KMS-11 (cell line): ENCODE measurements around the gene KCNA5.

Source experiments
- H2AFZ ChIP-seq: fragments of 200-600 bp; sonication (generic); 2 replicates; pipeline ENCODE4 v1.6.1; 2016; ENCODE audit warnings: antibody characterized with exemption, mixed run types, low read depth
- H3K27ac ChIP-seq: fragments of 200-600 bp; sonication (generic); 2 replicates; pipeline ENCODE4 v1.6.1; 2016; ENCODE audit warnings: mild to moderate bottlenecking, mixed run types
- H3K27me3 ChIP-seq: fragments of 200-600 bp; sonication (generic); 2 replicates; pipeline ENCODE4 v1.6.1; 2017; ENCODE audit warnings: mild to moderate bottlenecking, low read depth, mixed run types, moderate library complexity; ENCODE audit not compliant: insufficient read depth
- H3K36me3 ChIP-seq: fragments of 200-600 bp; sonication (generic); 2 replicates; pipeline ENCODE4 v1.6.1; 2017; ENCODE audit warnings: mild to moderate bottlenecking, mixed run types; ENCODE audit not compliant: insufficient read depth
- H3K4me1 ChIP-seq: fragments of 200-600 bp; sonication (generic); 2 replicates; pipeline ENCODE4 v1.6.1; 2016; ENCODE audit warnings: mild to moderate bottlenecking, low read depth, mixed run types; ENCODE audit not compliant: poor library complexity, severe bottlenecking
- H3K4me2 ChIP-seq: fragments of 200-600 bp; sonication (generic); 2 replicates; pipeline ENCODE4 v1.7.0; 2016; ENCODE audit warnings: mild to moderate bottlenecking, mixed run types
- H3K4me3 ChIP-seq: fragments of 200-600 bp; sonication (generic); IDR thresholded peaks from 2 replicates; pipeline ENCODE4 v1.6.1; 2017; ENCODE audit warnings: low read depth, low read length, mixed read lengths; ENCODE audit not compliant: insufficient read depth
- H3K79me2 ChIP-seq: fragments of 200-600 bp; sonication (generic); 2 replicates; pipeline ENCODE4 v1.6.1; 2016; ENCODE audit warnings: low read depth, mixed run types; ENCODE audit not compliant: insufficient read depth
- H3K9ac ChIP-seq: fragments of 200-600 bp; sonication (generic); 2 replicates; pipeline ENCODE4 v1.6.1; 2016; ENCODE audit warnings: mild to moderate bottlenecking, mixed run types
- H4K20me1 ChIP-seq: fragments of 200-600 bp; sonication (generic); 2 replicates; pipeline ENCODE4 v1.6.1; 2016; ENCODE audit warnings: mild to moderate bottlenecking, mixed run types; ENCODE audit not compliant: insufficient read depth
- CTCF ChIP-seq: fragments of 200-600 bp; sonication (generic); conservative IDR thresholded peaks from 2 replicates; pipeline ENCODE4 v1.6.1; 2017; ENCODE audit warnings: low read depth, mild to moderate bottlenecking, antibody characterized with exemption, low read length, moderate library complexity, mixed read lengths

Gene KCNA5

GRCh38 chr12:5032821-5033220 lies 10.9 kb upstream of the KCNA5 start:
- TF ChIP-seq CTCF, result no peak
- Histone ChIP-seq H3K4me3 (no peak overlapping the region), H3K27ac (no peak overlapping the region), H3K4me1 (no peaks in the 10 kb centered on the region), H3K27me3 (no peaks in the 10 kb centered on the region), H3K36me3 (no peaks in the 10 kb centered on the region), H3K79me2 (no peaks in the 10 kb centered on the region), H2AFZ (no peak overlapping the region), H4K20me1 (no peaks in the 10 kb centered on the region), H3K4me2 (no peak overlapping the region), H3K9ac (no peak overlapping the region)

- H3K36me3 ChIP-seq, result no peaks in the 10 kb centered on the region
- H3K4me2 ChIP-seq, result no peak overlapping the region
- H3K27ac ChIP-seq, result no peak overlapping the region
- H2AFZ ChIP-seq, result no peak overlapping the region
- H3K79me2 ChIP-seq, result no peaks in the 10 kb centered on the region
- H3K4me3 ChIP-seq, result no peak overlapping the region
- H3K9ac ChIP-seq, result no peak overlapping the region
- no peak for TF ChIP-seq CTCF
- H3K4me1 ChIP-seq, result no peaks in the 10 kb centered on the region
- H3K27me3 ChIP-seq, result no peaks in the 10 kb centered on the region
- no peaks in the 10 kb centered on the region for H4K20me1 ChIP-seq
Observed at GRCh38 chr12:5033883-5034282, 9.8 kb upstream of the KCNA5 start.

GRCh38 chr12:5034603-5035002 lies 9.1 kb upstream of the KCNA5 start:
- H4K20me1 ChIP-seq, result no peaks in the 10 kb centered on the region
- no peak overlapping the region for H3K27ac ChIP-seq
- H3K9ac ChIP-seq, result no peak overlapping the region
- H3K27me3 ChIP-seq, result no peaks in the 10 kb centered on the region
- H3K79me2 ChIP-seq, result no peaks in the 10 kb centered on the region
- H3K36me3 ChIP-seq, result no peaks in the 10 kb centered on the region
- no peak overlapping the region for H2AFZ ChIP-seq
- no peak overlapping the region for H3K4me3 ChIP-seq
- no peaks in the 10 kb centered on the region for H3K4me1 ChIP-seq
- no peak overlapping the region for H3K4me2 ChIP-seq
- TF ChIP-seq CTCF, result no peak

GRCh38 chr12:5035618-5036017 lies 8.1 kb upstream of the KCNA5 start:
- Histone ChIP-seq H3K9ac (no peak overlapping the region), H3K4me1 (no peaks in the 10 kb centered on the region), H3K4me2 (no peak overlapping the region), H3K36me3 (no peaks in the 10 kb centered on the region), H3K4me3 (no peak overlapping the region), H3K27ac (no peak overlapping the region), H2AFZ (no peak overlapping the region), H3K79me2 (no peaks in the 10 kb centered on the region), H4K20me1 (no peaks in the 10 kb centered on the region), H3K27me3 (no peaks in the 10 kb centered on the region)
- no peak for TF ChIP-seq CTCF

GRCh38 chr12:5036031-5036430 lies 7.6 kb upstream of the KCNA5 start:
- Histone ChIP-seq H4K20me1 (no peaks in the 10 kb centered on the region), H3K9ac (no peak overlapping the region), H3K36me3 (no peaks in the 10 kb centered on the region), H3K4me3 (no peak overlapping the region), H3K27me3 (no peaks in the 10 kb centered on the region), H2AFZ (no peak overlapping the region), H3K79me2 (no peaks in the 10 kb centered on the region), H3K4me1 (no peaks in the 10 kb centered on the region), H3K4me2 (no peak overlapping the region), H3K27ac (no peak overlapping the region)
- TF ChIP-seq CTCF, result no peak
